Measurements from ENCODE around the gene ZNF479. TPM values are rescaled to one million over a fixed set of nuclear protein-coding genes. Genes with fewer than 3 reads are reported as not detected.

The ZNF479 gene
- not detected in 2 replicates for total RNA-seq

GRCh38 chr7:57132336-57132735 is at the start of gene ZNF479:
Gene ZNF479, minus strand, starts transcription at chr7:57132436. Its CDS starts 112 bp downstream, at chr7:57132324.

